ENCODE data around the gene MUC2. TPM values are rescaled to one million over a fixed set of nuclear protein-coding genes. Genes with fewer than 3 reads are reported as not detected.

Gene MUC2
- total RNA-seq, 2 donors from 2014 or later = under 0.01 TPM; not detected in 1

GRCh38 chr11:1088927-1089737 lies 14.5 kb downstream of the MUC2 start:
- no peak overlapping the region for H3K27ac ChIP-seq
- TF ChIP-seq POLR2A (IDR thresholded peaks at IDR 0.05) = no peak
- TF ChIP-seq CTCF (IDR thresholded peaks at IDR 0.05) = no peak
- H3K9me3 ChIP-seq = no peaks in the 10 kb centered on the region
- ATAC-seq (no peak), DNase-seq (no peak)
- no peaks in the 10 kb centered on the region for H3K27me3 ChIP-seq
- intact Hi-C loops (cut with DNase I) = no loop called here
- H3K4me3 ChIP-seq = no peak overlapping the region
- H3K4me1 ChIP-seq = no peaks in the 10 kb centered on the region
- WGBS, 2 donors = 79 to 92% methylated on average over 8 to 33 of the region's 33 CpGs
- no peaks in the 10 kb centered on the region for H3K36me3 ChIP-seq (replicated peaks in 1 of 2; ENCODE audit: insufficient read depth in 1 of 2, low read depth in 2 of 2)

GRCh38 chr11:1089738-1090599 lies 15.3 kb downstream of the MUC2 start:
- WGBS, 2 donors = 80 to 83% methylated on average over 12 to 30 of the region's 31 CpGs

DNA sequence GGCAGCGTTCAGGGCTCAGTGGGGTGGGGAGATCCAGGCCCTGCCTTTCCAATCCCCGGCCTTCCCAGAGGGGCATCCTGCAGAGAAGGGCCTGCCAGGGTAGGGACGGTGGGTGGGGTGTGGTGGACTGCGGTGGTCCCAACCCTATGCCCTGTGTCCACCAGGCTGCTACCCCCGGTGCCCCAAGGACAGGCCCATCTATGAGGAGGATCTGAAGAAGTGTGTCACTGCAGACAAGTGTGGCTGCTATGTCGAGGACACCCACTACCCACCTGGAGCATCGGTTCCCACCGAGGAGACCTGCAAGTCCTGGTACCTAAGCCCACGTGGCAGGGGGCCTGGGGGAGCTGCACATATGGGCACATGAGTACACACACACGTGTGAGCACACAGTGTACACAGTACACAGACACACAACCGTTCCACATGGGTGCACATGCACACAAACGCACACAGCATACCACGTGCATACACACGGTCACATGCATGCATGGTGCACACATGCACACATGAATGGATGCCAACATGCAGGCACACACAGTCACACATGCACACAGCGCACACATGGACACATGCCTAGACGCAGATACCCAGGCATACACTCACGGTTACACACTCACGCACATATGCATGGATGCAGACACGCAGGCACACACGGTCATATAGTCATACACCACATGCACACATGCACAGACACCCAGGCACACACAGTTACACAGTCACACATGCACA lies 16.1 kb downstream of the MUC2 start:
- WGBS, 2 donors = 85% methylated on average over 20 of the region's 20 CpGs; no CpG with 5 or more reads in 1 of the 2 donors
- Histone ChIP-seq H3K4me3 (no peak overlapping the region), H3K27me3 (no peaks in the 10 kb centered on the region), H3K27ac (no peak overlapping the region), H3K36me3 (replicated peaks in 1 of 2; ENCODE audit: insufficient read depth in 1 of 2, low read depth in 2 of 2) (no peaks in the 10 kb centered on the region), H3K9me3 (no peaks in the 10 kb centered on the region), H3K4me1 (no peaks in the 10 kb centered on the region)
- intact Hi-C loops (cut with DNase I) = no loop called here
- DNase-seq = no peak
- TF ChIP-seq CTCF (IDR thresholded peaks at IDR 0.05) (no peak), POLR2A (IDR thresholded peaks at IDR 0.05) (no peak)
- no peak for ATAC-seq

More at GRCh38 chr11:1089738-1090599, 15.3 kb downstream of the MUC2 start:
- DNase-seq (no peak), ATAC-seq (no peak)
- TF ChIP-seq POLR2A (IDR thresholded peaks at IDR 0.05) (no peak), CTCF (IDR thresholded peaks at IDR 0.05) (no peak)
- no peaks in the 10 kb centered on the region for H3K9me3 ChIP-seq
- H3K27ac ChIP-seq = no peak overlapping the region
- no peak overlapping the region for H3K4me3 ChIP-seq
- H3K4me1 ChIP-seq = no peaks in the 10 kb centered on the region
- H3K27me3 ChIP-seq = no peaks in the 10 kb centered on the region
- intact Hi-C loops (cut with DNase I) = no loop called here
- no peaks in the 10 kb centered on the region for H3K36me3 ChIP-seq (replicated peaks in 1 of 2; ENCODE audit: insufficient read depth in 1 of 2, low read depth in 2 of 2)

GRCh38 chr11:1091332-1092083 lies 16.8 kb downstream of the MUC2 start:
- DNase-seq (no peak), ATAC-seq (no peak)
- intact Hi-C loops (cut with DNase I) = no loop called here
- Histone ChIP-seq H3K27me3 (no peaks in the 10 kb centered on the region), H3K36me3 (replicated peaks in 1 of 2; ENCODE audit: insufficient read depth in 1 of 2, low read depth in 2 of 2) (no peaks in the 10 kb centered on the region), H3K4me1 (no peaks in the 10 kb centered on the region), H3K27ac (no peak overlapping the region), H3K9me3 (no peaks in the 10 kb centered on the region), H3K4me3 (no peak overlapping the region)
- WGBS, 2 donors = 77 to 78% methylated on average over 9 to 12 of the region's 12 CpGs
- TF ChIP-seq POLR2A (IDR thresholded peaks at IDR 0.05) = no peak
